Activated CD8-positive, alpha-beta memory T cell treated with anti-CD3 and anti-CD28 coated beads, Interleukin-2, amount 50 U/mL, for 24 hours (primary cell): ENCODE data around the gene HPCAL1.

ENCODE experiments used
- DNase-seq: peaks from one replicate; pipeline ENCODE4 v3.0.0-alpha.2; 2020; ENCODE audit errors: extremely low read depth

HPCAL1 gene

GRCh38 chr2:10370895-10371294 lies 68.2 kb downstream of the HPCAL1 start:
- DNase-seq: no peak

- DNase-seq: no peak
Observed at GRCh38 chr2:10371441-10372196, 68.9 kb downstream of the HPCAL1 start.

DNA sequence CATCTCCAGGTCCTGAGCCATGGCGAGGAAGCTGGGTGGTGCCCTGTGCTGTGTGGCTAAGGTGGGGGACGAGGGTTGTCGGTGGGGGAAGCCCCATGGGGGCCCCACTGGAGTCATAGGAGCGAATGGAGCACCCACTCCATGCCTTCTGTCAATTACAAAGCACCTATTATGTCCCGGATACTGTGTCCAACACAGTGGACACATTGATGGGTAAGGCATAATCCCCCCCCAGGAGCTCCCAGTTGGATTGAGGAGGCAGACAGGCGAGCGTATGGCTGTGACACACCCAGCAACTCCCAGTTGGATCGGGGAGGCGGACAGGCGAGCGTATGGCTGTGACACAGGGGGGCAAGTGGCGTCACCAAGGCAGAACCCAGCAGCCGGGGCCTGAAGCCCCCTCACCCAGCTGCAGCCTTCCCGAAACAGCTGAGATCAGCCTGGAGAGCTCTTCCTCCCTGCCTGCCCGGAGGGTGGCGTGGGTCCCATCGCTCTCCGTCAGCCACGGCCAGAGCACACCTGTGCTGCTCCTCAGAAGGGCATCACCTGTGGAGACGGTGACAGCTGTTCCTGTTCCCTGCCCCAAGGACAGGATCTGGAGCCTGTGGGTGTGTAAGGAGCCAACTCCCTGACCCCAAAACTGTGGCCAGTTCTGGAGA lies 69.6 kb downstream of the HPCAL1 start:
- DNase-seq: no peak

- no peak for DNase-seq
Observed at GRCh38 chr2:10372862-10373240, 70.1 kb downstream of the HPCAL1 start.

- no peak for DNase-seq
Observed at GRCh38 chr2:10373931-10374330, 71.2 kb downstream of the HPCAL1 start.

- no peak for DNase-seq
Observed at GRCh38 chr2:10374362-10374943, 71.7 kb downstream of the HPCAL1 start.

DNA sequence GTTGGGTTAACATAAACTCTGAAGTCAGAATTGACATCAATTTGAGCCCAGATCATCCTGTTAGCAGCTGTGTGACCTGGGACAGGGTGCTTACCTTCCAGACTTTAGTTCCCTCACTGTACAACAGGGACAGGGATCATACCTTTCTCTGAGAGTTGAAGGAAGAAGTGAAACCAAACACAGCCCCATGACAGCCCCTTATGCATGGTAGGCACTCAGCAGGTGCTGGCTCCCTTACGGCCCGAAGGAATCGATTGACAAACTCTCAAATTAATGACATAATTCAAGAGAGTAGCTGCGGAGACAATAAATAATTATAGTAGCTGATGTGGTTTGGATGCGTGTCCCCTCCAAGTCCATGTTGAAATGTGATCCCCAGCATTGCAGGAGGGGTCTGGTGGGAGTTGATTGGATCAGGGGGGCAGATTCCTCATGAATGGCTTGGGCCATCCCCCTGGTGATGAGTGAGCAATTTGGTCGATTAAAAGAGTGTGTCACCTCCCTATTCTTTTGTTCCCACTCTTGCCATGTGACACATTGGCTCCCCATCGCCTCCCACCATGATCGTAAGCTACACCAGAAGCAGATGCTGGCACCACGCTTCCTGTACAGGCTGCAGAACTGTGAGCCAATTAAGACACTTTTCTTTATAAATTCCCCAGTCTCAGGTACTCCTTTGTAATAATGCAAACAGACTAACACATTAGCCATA lies 73.0 kb downstream of the HPCAL1 start:
- no peak for DNase-seq

- DNase-seq: no peak
Observed at GRCh38 chr2:10377052-10377746, 74.5 kb downstream of the HPCAL1 start.

GRCh38 chr2:10377747-10378085 lies 75.0 kb downstream of the HPCAL1 start:
- DNase-seq: no peak

DNA sequence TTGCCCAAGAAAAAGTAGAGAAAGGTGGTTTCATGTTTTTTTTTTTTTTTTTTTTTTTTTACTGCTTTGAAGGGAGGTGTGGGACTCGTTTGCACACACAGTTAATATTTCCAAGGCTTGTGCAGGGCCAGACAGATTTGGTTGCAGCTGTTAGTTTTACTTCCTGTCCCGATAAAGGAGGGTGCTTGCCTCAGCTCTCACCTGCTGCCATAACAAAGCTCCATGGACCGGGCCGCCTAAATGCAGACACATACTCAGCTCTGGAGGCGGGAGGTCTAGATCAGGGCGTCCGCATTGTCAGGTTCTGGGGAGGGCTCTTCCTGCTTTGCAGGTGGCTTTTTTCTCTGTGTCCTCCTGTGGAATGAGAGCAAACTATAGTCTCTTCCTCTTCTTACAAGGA lies 75.5 kb downstream of the HPCAL1 start:
- no peak for DNase-seq

GRCh38 chr2:10380048-10380926 lies 77.6 kb downstream of the HPCAL1 start:
- DNase-seq: no peak

- DNase-seq: no peak
Observed at GRCh38 chr2:10381997-10382353, 79.3 kb downstream of the HPCAL1 start.

GRCh38 chr2:10382354-10383061 lies 79.8 kb downstream of the HPCAL1 start:
- DNase-seq: no peak

DNA sequence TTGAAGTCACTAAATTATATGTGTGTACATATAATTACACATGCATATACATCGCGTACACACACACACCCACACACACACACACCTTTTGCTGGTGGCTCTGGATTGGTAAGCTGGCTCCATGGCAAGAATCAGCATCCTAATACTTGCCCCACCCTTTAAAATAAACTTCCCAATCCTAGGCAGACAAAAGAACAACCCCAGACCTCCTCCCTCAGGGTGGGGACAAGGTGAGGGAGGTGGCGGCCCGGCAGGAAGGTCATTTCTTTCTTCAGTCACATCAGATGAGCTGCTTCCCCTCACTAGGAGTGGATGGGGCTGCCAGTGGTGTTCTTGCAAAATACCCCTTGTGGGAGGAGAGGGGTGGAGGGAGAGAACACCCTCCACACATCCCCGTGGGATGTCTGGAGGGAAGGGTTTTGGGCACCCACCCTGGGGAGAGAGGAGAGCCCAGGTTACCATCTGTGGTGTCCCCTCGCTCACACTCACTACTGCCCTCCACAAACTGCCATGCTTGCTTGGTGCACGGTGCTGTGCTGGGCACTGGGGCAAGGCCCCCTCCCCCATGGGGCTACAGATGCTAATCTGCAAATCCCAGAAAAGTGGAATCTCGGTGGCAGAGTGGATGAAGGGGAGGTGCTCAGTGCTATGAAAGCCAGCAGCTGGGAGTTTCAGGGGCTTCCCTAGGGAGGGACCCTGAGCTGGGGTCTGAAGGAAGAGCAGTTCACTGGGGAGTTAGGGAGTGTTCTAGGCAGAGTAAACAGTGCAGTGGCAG lies 81.4 kb downstream of the HPCAL1 start:
- DNase-seq: no peak

DNA sequence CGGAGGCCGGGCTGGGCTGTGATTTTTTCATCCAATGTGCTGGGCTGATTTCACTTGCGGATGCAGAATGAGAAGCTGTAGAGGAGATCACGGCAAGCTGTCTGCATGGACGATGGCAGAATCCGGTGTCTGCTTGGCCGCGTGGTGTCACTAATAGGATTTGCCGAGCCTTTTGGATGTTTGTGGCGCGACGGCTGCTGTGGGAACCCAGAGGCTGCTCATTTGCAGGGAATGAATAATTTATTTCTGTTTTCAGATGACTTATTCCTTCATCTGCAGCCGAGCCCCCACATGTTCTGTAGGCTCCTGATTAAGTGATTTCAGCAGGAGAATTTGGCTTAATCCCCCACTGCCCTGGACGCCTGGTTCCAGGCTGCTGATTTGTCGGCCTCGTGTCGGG lies 82.8 kb downstream of the HPCAL1 start:
- no peak for DNase-seq

- no peak for DNase-seq
Observed at GRCh38 chr2:10385933-10386773, 83.4 kb downstream of the HPCAL1 start.

- no peak for DNase-seq
Observed at GRCh38 chr2:10387033-10387432, 84.3 kb downstream of the HPCAL1 start.

- DNase-seq: no peak
Observed at GRCh38 chr2:10388954-10389560, 86.4 kb downstream of the HPCAL1 start.
